MM.1S (cell line): ENCODE measurements around the gene OR2A25.

Experiments
- DNase-seq: peaks from one replicate; pipeline ENCODE4 v3.0.0-alpha.2; 2015
- H2AFZ ChIP-seq: fragments of 300-600 bp; sonication (generic); 2 replicates; pipeline ENCODE4 v1.6.0; 2016; ENCODE audit warnings: antibody characterized with exemption, low read length
- H3F3A ChIP-seq: fragments of 300-600 bp; sonication (generic); 2 replicates; pipeline ENCODE4 v1.6.1; 2016; ENCODE audit warnings: mild to moderate bottlenecking, antibody characterized with exemption, low read length, moderate library complexity, mixed read lengths; ENCODE audit not compliant: insufficient read depth
- H3K27ac ChIP-seq: fragments of 300-600 bp; sonication (generic); 2 replicates; pipeline ENCODE4 v1.5.1; 2016; ENCODE audit warnings: mild to moderate bottlenecking, low read length
- H3K27me3 ChIP-seq: fragments of 300-600 bp; sonication (generic); replicated peaks from 2 replicates; pipeline ENCODE4 v1.6.0; 2016; ENCODE audit warnings: low read length; ENCODE audit not compliant: insufficient read depth
- H3K36me3 ChIP-seq: fragments of 300-600 bp; sonication (generic); replicated peaks from 2 replicates; pipeline ENCODE4 v1.6.1; 2016; ENCODE audit warnings: mild to moderate bottlenecking, low read length, mixed read lengths; ENCODE audit not compliant: insufficient read depth
- H3K4me1 ChIP-seq: fragments of 300-600 bp; sonication (generic); 2 replicates; pipeline ENCODE4 v1.6.1; 2016; ENCODE audit warnings: low read length, mixed read lengths
- H3K4me2 ChIP-seq: fragments of 300-600 bp; sonication (generic); 2 replicates; pipeline ENCODE4 v1.6.0; 2016; ENCODE audit warnings: low read depth, low read length
- H3K4me3 ChIP-seq: fragments of 300-600 bp; sonication (generic); 2 replicates; pipeline ENCODE4 v1.5.1; 2016; ENCODE audit warnings: low read length, mixed read lengths
- H3K79me2 ChIP-seq: fragments of 300-600 bp; sonication (generic); 2 replicates; pipeline ENCODE4 v1.6.1; 2016; ENCODE audit warnings: mixed run types, low read length, mixed read lengths
- H3K9ac ChIP-seq: fragments of 300-600 bp; sonication (generic); 2 replicates; pipeline ENCODE4 v1.6.1; 2016; ENCODE audit warnings: low read length, mixed read lengths
- H3K9me2 ChIP-seq: fragments of 300-600 bp; sonication (generic); replicated peaks from 2 replicates; pipeline ENCODE4 v1.6.1; 2016; ENCODE audit warnings: mild to moderate bottlenecking, low read length, mixed read lengths; ENCODE audit not compliant: insufficient read depth
- H3K9me3 ChIP-seq: fragments of 300-600 bp; sonication (generic); replicated peaks from 2 replicates; pipeline ENCODE4 v1.6.1; 2016; ENCODE audit warnings: mild to moderate bottlenecking, low read length, mixed read lengths; ENCODE audit not compliant: insufficient read depth
- H4K20me1 ChIP-seq: fragments of 300-600 bp; sonication (generic); 2 replicates; pipeline ENCODE4 v1.6.1; 2016; ENCODE audit warnings: mild to moderate bottlenecking, low read length, moderate library complexity, mixed read lengths; ENCODE audit not compliant: insufficient read depth
- EZH2 ChIP-seq: fragments of 300-600 bp; sonication (generic); optimal IDR thresholded peaks from 2 replicates; pipeline ENCODE3; 2017; ENCODE audit warnings: low read depth, mild to moderate bottlenecking, antibody characterized with exemption, low read length, mixed read lengths
- EZH2phosphoT487 ChIP-seq: fragments of 300-600 bp; sonication (generic); IDR thresholded peaks from 2 replicates; pipeline ENCODE4 v1.6.1; 2018; ENCODE audit warnings: antibody characterized with exemption, low read length
- TF ChIP-seq, protein P1 (sequence below): fragments of 300-600 bp; sonication (generic); IDR thresholded peaks from 2 replicates; pipeline ENCODE4 v1.5.1; 2016; ENCODE audit warnings: antibody characterized with exemption, low read length, mixed read lengths

The OR2A25 gene

DNA sequence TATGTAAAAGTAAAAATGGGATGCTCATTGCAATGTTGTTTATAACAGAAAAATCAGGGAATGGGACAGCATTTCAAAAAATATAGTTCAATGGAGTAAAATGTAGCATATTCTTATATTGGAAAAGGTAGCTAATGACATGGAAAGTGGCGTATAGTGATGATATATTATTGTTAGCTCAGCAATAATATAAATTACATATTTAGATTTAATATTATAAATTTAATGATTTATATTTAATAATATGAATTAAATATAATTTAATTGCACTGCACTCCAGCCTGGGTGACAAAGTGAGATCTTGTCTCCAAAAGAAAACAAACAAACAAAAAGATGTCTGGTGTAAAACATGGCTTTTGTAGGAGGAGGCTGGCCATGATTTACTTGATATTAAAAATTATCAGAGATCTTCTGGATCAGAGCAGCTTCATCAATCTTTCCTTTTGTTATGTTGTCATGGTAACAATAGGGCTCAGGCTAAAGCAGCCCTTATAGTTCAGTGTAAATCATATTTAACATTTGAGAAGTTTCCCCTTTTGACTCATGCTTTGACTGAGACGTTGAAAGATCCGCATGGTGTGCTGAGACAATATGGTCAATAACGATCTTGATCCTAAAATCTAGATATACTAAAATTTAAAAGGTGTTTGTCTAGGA is 46.3 kb upstream of the OR2A25 start:
- H2AFZ ChIP-seq = no peak overlapping the region
- H3K36me3 ChIP-seq = no peaks in the 10 kb centered on the region
- no peak overlapping the region for H3K9ac ChIP-seq
- no peak overlapping the region for H3K4me2 ChIP-seq
- H3K4me3 ChIP-seq = no peak overlapping the region
- H3K27ac ChIP-seq = no peak overlapping the region
- no peaks in the 10 kb centered on the region for H4K20me1 ChIP-seq
- no peaks in the 10 kb centered on the region for H3F3A ChIP-seq
- H3K4me1 ChIP-seq = no peaks in the 10 kb centered on the region
- DNase-seq = no peak
- TF ChIP-seq EZH2 = no peak
- TF ChIP-seq, protein P1, sequence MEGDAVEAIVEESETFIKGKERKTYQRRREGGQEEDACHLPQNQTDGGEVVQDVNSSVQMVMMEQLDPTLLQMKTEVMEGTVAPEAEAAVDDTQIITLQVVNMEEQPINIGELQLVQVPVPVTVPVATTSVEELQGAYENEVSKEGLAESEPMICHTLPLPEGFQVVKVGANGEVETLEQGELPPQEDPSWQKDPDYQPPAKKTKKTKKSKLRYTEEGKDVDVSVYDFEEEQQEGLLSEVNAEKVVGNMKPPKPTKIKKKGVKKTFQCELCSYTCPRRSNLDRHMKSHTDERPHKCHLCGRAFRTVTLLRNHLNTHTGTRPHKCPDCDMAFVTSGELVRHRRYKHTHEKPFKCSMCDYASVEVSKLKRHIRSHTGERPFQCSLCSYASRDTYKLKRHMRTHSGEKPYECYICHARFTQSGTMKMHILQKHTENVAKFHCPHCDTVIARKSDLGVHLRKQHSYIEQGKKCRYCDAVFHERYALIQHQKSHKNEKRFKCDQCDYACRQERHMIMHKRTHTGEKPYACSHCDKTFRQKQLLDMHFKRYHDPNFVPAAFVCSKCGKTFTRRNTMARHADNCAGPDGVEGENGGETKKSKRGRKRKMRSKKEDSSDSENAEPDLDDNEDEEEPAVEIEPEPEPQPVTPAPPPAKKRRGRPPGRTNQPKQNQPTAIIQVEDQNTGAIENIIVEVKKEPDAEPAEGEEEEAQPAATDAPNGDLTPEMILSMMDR = no peak
- no peak for TF ChIP-seq EZH2phosphoT487
- no peaks in the 10 kb centered on the region for H3K27me3 ChIP-seq
- H3K9me2 ChIP-seq = no peaks in the 10 kb centered on the region
- H3K79me2 ChIP-seq = no peaks in the 10 kb centered on the region
- no peaks in the 10 kb centered on the region for H3K9me3 ChIP-seq

- Histone ChIP-seq H3K4me1 (no peaks in the 10 kb centered on the region), H3K9ac (no peak overlapping the region), H2AFZ (no peak overlapping the region), H4K20me1 (no peaks in the 10 kb centered on the region), H3K36me3 (no peaks in the 10 kb centered on the region), H3K9me2 (no peaks in the 10 kb centered on the region), H3F3A (no peaks in the 10 kb centered on the region), H3K4me3 (no peak overlapping the region), H3K4me2 (no peak overlapping the region), H3K9me3 (no peaks in the 10 kb centered on the region), H3K79me2 (no peaks in the 10 kb centered on the region), H3K27me3 (no peaks in the 10 kb centered on the region), H3K27ac (no peak overlapping the region)
- no peak for DNase-seq
- TF ChIP-seq EZH2 (no peak), EZH2phosphoT487 (no peak)
- TF ChIP-seq, protein P1 = no peak
Measured at GRCh38 chr7:144024213-144024612, 45.4 kb upstream of the OR2A25 start.

- DNase-seq = no peak
- Histone ChIP-seq H2AFZ (no peak overlapping the region), H3F3A (no peaks in the 10 kb centered on the region), H3K4me1 (no peaks in the 10 kb centered on the region), H3K27me3 (no peaks in the 10 kb centered on the region), H3K9me2 (no peaks in the 10 kb centered on the region), H3K4me3 (no peak overlapping the region), H3K9ac (no peak overlapping the region), H3K9me3 (no peaks in the 10 kb centered on the region), H3K79me2 (no peaks in the 10 kb centered on the region), H3K4me2 (no peak overlapping the region), H3K36me3 (no peaks in the 10 kb centered on the region), H3K27ac (no peak overlapping the region), H4K20me1 (no peaks in the 10 kb centered on the region)
- TF ChIP-seq, protein P1 = no peak
- TF ChIP-seq EZH2phosphoT487 (no peak), EZH2 (no peak)
Measured at GRCh38 chr7:144026203-144026883, 43.3 kb upstream of the OR2A25 start.
